HEK293 (cell line): ENCODE measurements around the gene SCAMP3.

Source experiments
- CTCF ChIA-PET: fragments of 350-600 bp; formaldehyde crosslinking; extraction: SDS; loops from one replicate; lab custom pipeline; 2021; ENCODE audit warnings: antibody characterized with exemption; lab: Yijun Ruan, JAX
- POLR2A ChIA-PET: fragments of 300-600 bp; formaldehyde crosslinking; extraction: SDS; loops from one replicate; lab custom pipeline; 2020; ENCODE audit warnings: antibody characterized with exemption, inconsistent platforms; lab: Yijun Ruan, JAX
- H3K27ac ChIP-seq: fragments of 200-500 bp; sonication (Bioruptor generic); 2 replicates; pipeline ENCODE4 v1.5.1; 2014; ENCODE audit warnings: low read depth, low read length, control low read depth, inconsistent platforms; ENCODE audit errors: extremely low read depth
- H3K36me3 ChIP-seq, 2 experiments: fragments of 200-500 bp in 1 of 2; sonication (Bioruptor generic) in 1 of 2; 1 replicate in 1 of 2; 2 replicates in 1 of 2; pipeline ENCODE4 v1.5.1; 2014 to 2017; ENCODE audit warnings: inconsistent platforms in 2 of 2, low read length in 2 of 2; ENCODE audit not compliant: control insufficient read depth in 2 of 2, insufficient read depth in 1 of 2
- H3K4me1 ChIP-seq: fragments of 200-500 bp; sonication (Bioruptor generic); 2 replicates; pipeline ENCODE4 v1.5.1; 2014; ENCODE audit warnings: mild to moderate bottlenecking, low read length, inconsistent platforms; ENCODE audit not compliant: control insufficient read depth, insufficient read depth
- H3K4me3 ChIP-seq: 2 replicates; pipeline ENCODE4 v1.5.1; 2011; ENCODE audit warnings: low read depth, mild to moderate bottlenecking, control low read depth, low read length, moderate library complexity
- H3K9me3 ChIP-seq: fragments of 200-500 bp; sonication (Bioruptor generic); 2 replicates; pipeline ENCODE4 v1.5.1; 2014; ENCODE audit warnings: low read depth, low read length, inconsistent platforms; ENCODE audit not compliant: control insufficient read depth, insufficient read depth
- BCL6B ChIP-seq: fragments of 450-650 bp; formaldehyde crosslinking; IDR thresholded peaks from 2 replicates; pipeline ENCODE4 v1.5.1; 2017; ENCODE audit warnings: missing biosample characterization, missing genetic modification characterization
- IKZF3 ChIP-seq: fragments of 450-650 bp; IDR thresholded peaks from 2 replicates; pipeline ENCODE4 v1.5.0; 2018; ENCODE audit warnings: missing biosample characterization, mild to moderate bottlenecking, missing genetic modification characterization, moderate library complexity
- RBAK ChIP-seq: fragments of 450-650 bp; formaldehyde crosslinking; IDR thresholded peaks from 2 replicates; pipeline ENCODE4 v1.5.1; 2016; ENCODE audit warnings: missing biosample characterization, missing genetic modification characterization
- TCF7L2 ChIP-seq: IDR thresholded peaks from 2 replicates; pipeline ENCODE4 v1.6.1; 2011; ENCODE audit warnings: low read depth, mild to moderate bottlenecking, inconsistent platforms, low read length, moderate library complexity, borderline replicate concordance
- YY2 ChIP-seq: fragments of 450-650 bp; formaldehyde crosslinking; IDR thresholded peaks from 2 replicates; pipeline ENCODE4 v1.5.1; 2016; ENCODE audit warnings: missing biosample characterization, missing genetic modification characterization
- ZBTB26 ChIP-seq: fragments of 450-650 bp; formaldehyde crosslinking; optimal IDR thresholded peaks from 2 replicates; pipeline ENCODE3; 2016; ENCODE audit warnings: missing biosample characterization, mild to moderate bottlenecking, missing genetic modification characterization
- ZNF10 ChIP-seq: fragments of 450-650 bp; formaldehyde crosslinking; IDR thresholded peaks from 2 replicates; pipeline ENCODE4 v1.5.1; 2017; ENCODE audit warnings: missing biosample characterization, missing genetic modification characterization
- ZNF155 ChIP-seq: fragments of 450-650 bp; formaldehyde crosslinking; IDR thresholded peaks from 2 replicates; pipeline ENCODE4 v1.5.1; 2016; ENCODE audit warnings: missing biosample characterization, missing genetic modification characterization
- ZNF202 ChIP-seq: fragments of 450-650 bp; formaldehyde crosslinking; IDR thresholded peaks from 2 replicates; pipeline ENCODE4 v1.5.1; 2016; ENCODE audit warnings: missing biosample characterization, missing genetic modification characterization, borderline replicate concordance
- ZNF211 ChIP-seq: fragments of 450-650 bp; formaldehyde crosslinking; IDR thresholded peaks from 2 replicates; pipeline ENCODE4 v1.5.1; 2016; ENCODE audit warnings: low read depth, missing biosample characterization, missing genetic modification characterization
- ZNF23 ChIP-seq: fragments of 450-650 bp; formaldehyde crosslinking; IDR thresholded peaks from 2 replicates; pipeline ENCODE4 v1.5.1; 2016; ENCODE audit warnings: missing biosample characterization, missing genetic modification characterization, borderline replicate concordance
- ZNF24 ChIP-seq: fragments of 450-650 bp; formaldehyde crosslinking; IDR thresholded peaks from 2 replicates; pipeline ENCODE4 v1.5.1; 2016; ENCODE audit warnings: missing biosample characterization, missing genetic modification characterization
- ZNF274 ChIP-seq, 2 experiments: fragments of 200-500 bp in 1 of 2; fragments of 450-650 bp in 1 of 2; sonication (Bioruptor generic) in 1 of 2; formaldehyde crosslinking in 1 of 2; IDR thresholded peaks; 2 replicates each; pipeline versions ENCODE4 v1.5.1 to v1.6.1; 2014 to 2016; ENCODE audit warnings: borderline replicate concordance in 1 of 2, inconsistent platforms in 1 of 2, low read length in 1 of 2, missing biosample characterization in 1 of 2, missing genetic modification characterization in 1 of 2
- ZNF311 ChIP-seq: fragments of 450-650 bp; formaldehyde crosslinking; IDR thresholded peaks from 2 replicates; pipeline ENCODE4 v1.5.1; 2017; ENCODE audit warnings: missing biosample characterization, missing genetic modification characterization, borderline replicate concordance
- ZNF324 ChIP-seq: fragments of 450-650 bp; formaldehyde crosslinking; IDR thresholded peaks from 2 replicates; pipeline ENCODE4 v1.5.1; 2016; ENCODE audit warnings: missing biosample characterization, missing genetic modification characterization
- ZNF394 ChIP-seq: fragments of 450-650 bp; formaldehyde crosslinking; IDR thresholded peaks from 2 replicates; pipeline ENCODE4 v1.5.1; 2016; ENCODE audit warnings: missing biosample characterization, missing genetic modification characterization, mild to moderate bottlenecking, moderate library complexity, borderline replicate concordance
- ZNF518A ChIP-seq: fragments of 450-650 bp; formaldehyde crosslinking; conservative IDR thresholded peaks from 2 replicates; pipeline ENCODE4 v1.5.1; 2016; ENCODE audit warnings: low read depth, missing biosample characterization, missing genetic modification characterization
- ZNF707 ChIP-seq: fragments of 450-650 bp; formaldehyde crosslinking; IDR thresholded peaks from 2 replicates; pipeline ENCODE4 v1.5.1; 2016; ENCODE audit warnings: missing biosample characterization, missing genetic modification characterization
- TF ChIP-seq, protein P1 (sequence below): fragments of 450-650 bp; formaldehyde crosslinking; IDR thresholded peaks from 2 replicates; pipeline ENCODE4 v1.5.1; 2017; ENCODE audit warnings: missing biosample characterization, missing genetic modification characterization

Gene SCAMP3

GRCh38 chr1:155285631-155286044 is 23.5 kb upstream of the SCAMP3 start (continued):
- TF ChIP-seq, protein P1, sequence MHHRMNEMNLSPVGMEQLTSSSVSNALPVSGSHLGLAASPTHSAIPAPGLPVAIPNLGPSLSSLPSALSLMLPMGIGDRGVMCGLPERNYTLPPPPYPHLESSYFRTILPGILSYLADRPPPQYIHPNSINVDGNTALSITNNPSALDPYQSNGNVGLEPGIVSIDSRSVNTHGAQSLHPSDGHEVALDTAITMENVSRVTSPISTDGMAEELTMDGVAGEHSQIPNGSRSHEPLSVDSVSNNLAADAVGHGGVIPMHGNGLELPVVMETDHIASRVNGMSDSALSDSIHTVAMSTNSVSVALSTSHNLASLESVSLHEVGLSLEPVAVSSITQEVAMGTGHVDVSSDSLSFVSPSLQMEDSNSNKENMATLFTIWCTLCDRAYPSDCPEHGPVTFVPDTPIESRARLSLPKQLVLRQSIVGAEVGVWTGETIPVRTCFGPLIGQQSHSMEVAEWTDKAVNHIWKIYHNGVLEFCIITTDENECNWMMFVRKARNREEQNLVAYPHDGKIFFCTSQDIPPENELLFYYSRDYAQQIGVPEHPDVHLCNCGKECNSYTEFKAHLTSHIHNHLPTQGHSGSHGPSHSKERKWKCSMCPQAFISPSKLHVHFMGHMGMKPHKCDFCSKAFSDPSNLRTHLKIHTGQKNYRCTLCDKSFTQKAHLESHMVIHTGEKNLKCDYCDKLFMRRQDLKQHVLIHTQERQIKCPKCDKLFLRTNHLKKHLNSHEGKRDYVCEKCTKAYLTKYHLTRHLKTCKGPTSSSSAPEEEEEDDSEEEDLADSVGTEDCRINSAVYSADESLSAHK (tag by site-specific recombination) = no peak
- TF ChIP-seq ZNF311 (tag by site-specific recombination) = no peak
- TF ChIP-seq, all 188 proteins: peak for 0

DNA sequence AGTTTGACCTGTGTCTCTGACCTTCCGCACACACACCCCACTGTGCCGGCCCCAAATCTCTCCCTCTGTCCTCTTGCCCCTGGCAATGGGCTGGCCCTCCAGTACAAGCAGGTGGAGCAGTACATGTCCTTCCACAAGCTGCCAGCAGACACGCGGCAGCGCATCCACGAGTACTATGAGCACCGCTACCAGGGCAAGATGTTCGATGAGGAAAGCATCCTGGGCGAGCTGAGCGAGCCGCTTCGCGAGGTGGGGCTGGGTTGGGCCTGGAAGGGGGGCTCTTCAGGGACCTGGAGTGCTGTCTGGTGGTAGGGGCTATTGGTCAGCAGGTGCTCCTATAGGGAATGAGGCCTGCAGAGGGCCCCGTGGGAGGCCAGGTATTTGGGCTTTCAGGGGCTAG is 22.9 kb upstream of the SCAMP3 start:
- TF ChIP-seq ZNF518A (tag by site-specific recombination) = no peak
- TF ChIP-seq ZNF10 (tag by site-specific recombination) = no peak
- TF ChIP-seq ZNF707 (tag by site-specific recombination) = no peak
- no peak for TF ChIP-seq ZNF324 (tag by site-specific recombination)
- TF ChIP-seq ZNF155 (tag by site-specific recombination) = no peak
- no peak for TF ChIP-seq IKZF3
- no peak for TF ChIP-seq ZNF202 (tag by site-specific recombination)
- no peak for TF ChIP-seq BCL6B (tag by site-specific recombination)
- TF ChIP-seq ZNF24 (tag by site-specific recombination) = no peak
- no peak for TF ChIP-seq ZNF394 (tag by site-specific recombination)
- TF ChIP-seq ZNF274 (IDR thresholded peaks at IDR 0.05; ENCODE audit: low read length) = no peak
- no peak for TF ChIP-seq ZNF274 (tag by site-specific recombination; IDR thresholded peaks at IDR 0.05; ENCODE audit: borderline replicate concordance)
- TF ChIP-seq ZNF211 = no peak
- TF ChIP-seq TCF7L2 = no peak
- TF ChIP-seq YY2 (tag by site-specific recombination) = no peak
- TF ChIP-seq ZBTB26 = no peak
- TF ChIP-seq RBAK (tag by site-specific recombination) = no peak
- no peak for TF ChIP-seq ZNF23 (tag by site-specific recombination)
- Histone ChIP-seq H3K27ac (no peak overlapping the region), H3K36me3 (peaks cover 0 to 19% of the 10 kb centered on the region in 2 experiments; a peak in 1 of 3 replicates), H3K4me1 (no peaks in the 10 kb centered on the region), H3K9me3 (no peaks in the 10 kb centered on the region), H3K4me3 (no peak overlapping the region)
- POLR2A ChIA-PET = no interaction called here
- CTCF ChIA-PET = no interaction called here
